HG03045 (cell line): ENCODE measurements around the gene GPS1.

Experiments
- ATAC-seq: cut with Tn5 transposase; IDR thresholded peaks from one replicate; pipeline ENCODE4 v1.9.1; 2021; ENCODE audit warnings: mild to moderate bottlenecking, moderate library complexity; ENCODE audit not compliant: unreplicated experiment

GPS1 gene

DNA sequence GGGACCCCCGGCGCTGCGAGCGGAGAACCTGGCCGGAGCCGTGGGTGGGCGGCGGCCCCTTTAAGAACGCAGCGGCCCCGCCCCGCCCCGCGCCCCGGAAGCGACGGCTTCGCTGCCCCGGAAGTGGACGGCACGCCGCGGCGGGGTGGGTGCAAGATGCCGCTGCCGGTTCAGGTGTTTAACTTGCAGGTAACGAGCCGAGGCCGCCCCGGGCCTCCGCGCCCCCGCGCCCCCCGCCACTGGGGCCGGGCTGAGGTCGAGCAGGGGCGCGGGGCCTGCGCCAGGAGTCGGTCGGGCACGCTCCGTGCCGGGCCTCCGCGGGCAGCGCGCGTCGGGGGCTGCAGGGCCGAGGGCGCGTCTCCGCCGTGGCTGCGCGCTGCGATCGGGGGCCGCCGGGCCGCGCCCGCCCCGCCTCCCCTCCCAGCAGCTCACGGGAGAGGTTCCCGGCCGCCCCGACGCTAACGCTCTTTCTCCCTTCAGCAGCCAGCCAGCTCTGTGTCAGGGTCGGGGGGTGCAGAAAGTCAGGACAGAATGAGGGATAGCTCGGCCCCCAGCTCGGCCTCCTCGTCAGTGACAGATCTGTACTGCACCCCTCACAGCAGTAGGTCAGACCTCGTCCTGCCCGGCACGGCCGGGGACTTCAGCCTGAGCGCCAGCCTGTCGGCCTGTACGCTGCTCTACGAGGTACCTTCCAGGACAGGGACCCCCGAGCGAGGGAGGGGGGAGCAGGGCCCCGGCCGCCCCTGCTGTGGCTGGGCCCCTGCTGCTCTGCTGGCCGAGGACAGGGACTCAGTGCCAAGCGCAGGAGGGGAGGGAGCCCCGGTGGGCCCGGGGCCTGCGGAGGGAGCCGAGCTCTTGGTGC, at the start of gene GPS1, which contains the start of gene RFNG:
Gene GPS1 (plus strand): TSS at position 123 of the 862 bp plus-strand sequence. CDS start 34 bp downstream, at position 157.
Gene RFNG (minus strand): TSS at position 36 of the 862 bp plus-strand sequence. CDS start 45 bp downstream, outside the sequence.
- peak; percentile 56 for ATAC-seq

DNA sequence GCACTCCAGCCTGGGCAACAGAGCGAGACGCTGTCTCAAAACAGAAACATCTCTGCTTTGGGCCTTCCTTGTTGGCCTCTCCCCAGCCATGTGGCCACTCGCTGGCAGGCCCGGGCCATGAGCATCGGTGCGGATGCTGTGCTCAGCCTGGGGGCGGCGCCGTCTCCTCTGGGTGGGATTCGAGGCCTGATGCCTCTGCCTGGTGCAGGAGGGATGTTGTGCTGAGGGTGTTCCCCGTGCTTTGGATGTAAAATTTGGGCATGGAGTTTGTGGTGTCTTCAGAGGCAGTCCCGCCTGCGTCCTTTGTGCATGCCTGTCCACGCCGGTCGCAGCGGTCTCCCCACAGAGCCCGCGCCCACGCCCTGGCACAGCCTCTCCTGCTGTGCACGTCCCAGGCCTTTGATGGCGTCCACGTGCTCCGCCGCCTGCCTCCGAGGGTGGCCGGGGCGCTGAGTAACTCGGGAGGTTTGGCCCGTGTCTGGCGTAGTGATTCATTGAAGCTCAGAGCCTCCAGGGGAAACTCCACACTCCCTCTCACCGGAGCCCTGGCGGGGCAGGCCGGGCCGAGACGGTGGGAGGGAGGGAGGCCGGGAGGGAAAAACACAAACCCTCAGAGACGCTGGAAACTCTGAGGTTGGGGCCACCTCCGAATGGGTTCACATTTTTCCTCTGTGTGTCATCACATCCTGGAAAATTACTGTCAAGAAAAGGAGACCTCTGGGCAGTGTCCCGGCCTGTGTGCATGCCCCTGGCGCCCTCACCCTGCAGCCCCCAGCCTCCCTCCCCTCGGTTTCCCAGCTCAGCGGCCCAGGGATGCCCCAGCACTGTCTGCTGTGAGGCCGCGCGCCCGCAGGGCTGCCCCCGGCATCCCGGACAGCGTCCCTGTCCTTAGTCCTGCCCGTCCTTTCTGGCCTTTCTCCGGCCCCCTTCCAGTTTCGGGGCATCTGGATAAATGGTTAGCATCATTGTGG, 48.0 kb upstream of the GPS1 start:
- ATAC-seq, result no peak

DNA sequence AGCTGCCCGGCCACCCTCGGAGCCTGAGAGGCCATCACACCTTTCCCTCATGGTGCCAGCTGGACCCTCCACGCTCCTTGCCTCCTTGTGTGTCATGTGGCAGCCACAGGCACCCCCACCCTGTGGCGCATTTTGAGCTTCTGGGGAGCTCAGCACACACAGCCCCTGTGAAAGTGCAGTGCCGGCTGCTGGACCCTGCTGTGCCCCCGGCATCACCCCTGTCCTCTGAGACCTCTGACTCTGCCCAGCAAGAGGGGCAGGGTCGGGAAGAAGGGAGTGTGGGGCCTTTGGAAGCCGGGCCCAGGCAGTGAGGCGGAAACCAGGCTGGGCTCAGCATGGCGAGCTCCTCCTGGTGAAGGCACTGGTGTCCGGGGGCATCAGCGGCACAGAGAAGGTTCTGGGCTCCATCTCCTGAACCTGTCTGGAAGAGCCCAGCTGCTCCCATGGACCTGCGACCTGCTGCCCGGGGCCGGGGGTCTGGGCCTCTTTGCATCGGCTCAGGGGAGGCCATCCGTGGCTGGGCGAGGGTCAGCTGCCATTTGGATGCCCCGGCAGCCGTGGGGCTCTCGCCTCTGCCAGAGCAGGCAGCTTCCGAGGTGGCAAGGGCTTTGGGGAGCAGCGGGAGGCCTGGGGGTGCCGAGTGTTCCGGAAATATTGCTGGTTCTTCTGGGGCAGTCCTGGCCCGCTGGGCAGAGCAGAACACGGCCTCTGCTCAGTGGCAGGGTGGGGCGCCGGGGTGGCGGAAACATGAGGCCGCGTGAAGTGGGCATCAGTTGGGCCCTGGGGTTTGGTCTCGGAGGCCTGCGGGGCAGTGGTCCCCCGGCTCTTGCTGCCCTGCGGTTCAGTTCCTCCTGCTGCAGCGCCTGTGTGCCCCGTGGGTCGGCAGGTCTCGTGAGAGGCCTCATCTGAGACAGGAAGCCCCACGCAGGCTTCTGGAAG, 46.9 kb upstream of the GPS1 start:
- ATAC-seq, result no peak

DNA sequence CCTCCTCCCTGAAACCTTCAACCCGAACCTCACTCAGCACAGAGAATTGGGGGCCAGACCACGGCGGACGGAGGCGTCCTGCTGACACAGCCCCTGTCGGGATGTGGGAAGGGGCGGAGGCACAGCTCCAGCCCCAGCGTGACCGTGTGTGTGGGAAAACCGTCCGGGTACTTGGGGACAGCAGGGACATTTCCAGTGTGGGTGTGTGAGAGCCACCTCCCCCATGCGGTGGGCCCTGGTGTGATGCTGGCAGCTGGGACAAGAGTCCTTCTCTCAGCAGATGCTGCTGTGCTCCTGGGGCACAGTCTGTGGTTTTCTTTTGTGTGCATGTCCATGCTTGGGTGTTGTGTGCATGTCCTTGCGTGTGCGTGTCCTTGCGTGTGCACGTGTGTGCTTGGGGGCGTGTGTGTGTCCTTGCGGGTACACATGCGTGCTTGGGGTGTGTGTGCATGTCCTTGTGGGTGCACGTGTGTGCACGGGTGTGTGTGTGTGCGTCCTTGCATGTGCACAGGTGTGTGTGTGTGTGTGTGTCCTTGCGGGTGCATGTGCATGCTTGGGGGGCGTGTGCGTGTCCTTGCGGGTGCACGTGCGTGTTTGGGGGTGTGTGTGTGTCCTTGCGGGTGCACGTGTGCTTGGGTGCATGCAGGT, 45.9 kb upstream of the GPS1 start:
- ATAC-seq, result no peak

DNA sequence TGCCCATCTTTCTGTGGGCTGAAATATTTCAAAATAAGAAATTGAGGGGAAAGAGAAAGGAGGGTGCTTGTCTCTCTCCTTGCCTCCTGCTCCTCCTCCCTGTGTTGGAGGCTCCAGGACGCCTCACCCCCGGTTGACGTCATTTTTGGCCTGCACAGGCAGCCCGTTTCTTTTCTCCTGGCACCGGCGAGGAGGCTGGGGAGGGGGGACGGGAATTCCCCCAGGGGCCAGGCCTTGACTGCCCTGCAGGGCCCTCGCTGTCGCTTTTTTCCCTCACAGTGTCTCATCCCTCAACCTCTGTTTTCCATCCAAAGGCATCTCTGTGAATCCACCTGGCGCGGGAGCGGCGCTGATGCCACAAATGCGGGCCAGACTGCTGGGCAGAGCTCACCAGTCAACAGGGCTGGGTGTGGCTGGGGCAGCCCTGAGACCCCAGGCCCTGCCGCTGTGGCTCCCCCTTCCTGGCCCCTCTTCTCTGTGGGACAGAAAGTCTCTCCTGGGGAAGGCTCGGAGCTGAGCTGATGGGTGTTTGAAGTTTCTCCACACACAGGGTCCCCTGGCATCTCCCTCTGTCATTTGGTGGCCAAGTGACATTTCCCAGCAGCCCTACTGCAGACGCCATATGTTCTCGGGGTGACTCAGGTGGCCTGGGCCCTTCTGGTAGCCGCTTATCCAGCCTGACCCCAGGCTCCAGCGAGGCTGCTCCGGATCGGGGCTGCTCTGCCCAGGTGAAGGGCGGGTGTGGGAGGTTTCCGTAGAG, 45.0 kb upstream of the GPS1 start:
- ATAC-seq, result no peak

DNA sequence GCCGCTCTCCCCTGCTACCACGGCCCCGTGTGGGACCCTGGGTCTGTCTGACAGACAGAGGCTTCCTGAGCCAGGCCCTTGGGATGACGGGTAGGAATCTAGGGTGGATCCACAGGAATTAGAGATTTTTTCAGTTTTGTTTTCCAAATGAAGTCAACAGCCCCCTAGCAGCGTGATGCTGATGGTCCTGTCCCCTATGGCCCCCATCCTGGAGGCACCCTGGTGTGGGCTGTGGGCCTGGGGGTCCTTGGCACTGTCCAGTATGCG, 44.5 kb upstream of the GPS1 start:
- ATAC-seq, result no peak

DNA sequence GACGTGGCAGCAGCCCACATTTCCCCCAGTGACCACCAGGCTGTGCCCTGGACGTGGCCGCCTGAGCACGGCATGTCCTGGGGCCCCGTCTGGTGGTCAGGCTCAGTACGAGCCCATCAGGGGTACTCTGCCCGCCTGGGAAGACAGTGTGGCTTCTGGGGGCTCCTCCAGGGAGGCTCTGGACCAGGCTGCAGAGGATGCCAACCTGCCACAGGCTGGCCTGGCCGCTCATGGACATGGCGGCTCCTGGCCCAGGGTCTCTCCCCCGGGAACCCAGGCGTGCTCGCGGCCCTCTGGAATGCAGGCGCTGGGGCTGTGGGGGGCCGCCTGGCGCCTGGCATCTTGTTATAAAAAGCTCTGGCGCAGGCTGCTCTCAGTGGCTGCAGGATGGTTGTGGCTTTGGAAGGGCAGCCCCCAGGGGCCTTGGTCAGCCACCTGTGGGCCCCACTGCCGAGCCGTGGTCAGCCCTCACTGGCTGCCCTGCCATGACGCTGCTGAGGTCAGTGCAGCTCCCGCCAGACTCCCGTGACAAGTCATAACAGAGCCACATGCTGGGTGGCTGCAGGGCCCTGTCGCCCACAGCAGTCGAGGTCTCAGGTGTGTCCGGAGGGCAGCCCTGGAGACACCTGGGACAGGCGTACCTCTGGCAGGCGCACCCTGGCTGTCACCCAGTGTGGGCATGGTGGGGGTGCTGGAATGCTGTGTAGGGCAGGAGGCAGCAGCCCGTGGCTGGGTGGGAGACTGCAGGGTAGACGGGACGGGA, 44.0 kb upstream of the GPS1 start:
- no peak for ATAC-seq

DNA sequence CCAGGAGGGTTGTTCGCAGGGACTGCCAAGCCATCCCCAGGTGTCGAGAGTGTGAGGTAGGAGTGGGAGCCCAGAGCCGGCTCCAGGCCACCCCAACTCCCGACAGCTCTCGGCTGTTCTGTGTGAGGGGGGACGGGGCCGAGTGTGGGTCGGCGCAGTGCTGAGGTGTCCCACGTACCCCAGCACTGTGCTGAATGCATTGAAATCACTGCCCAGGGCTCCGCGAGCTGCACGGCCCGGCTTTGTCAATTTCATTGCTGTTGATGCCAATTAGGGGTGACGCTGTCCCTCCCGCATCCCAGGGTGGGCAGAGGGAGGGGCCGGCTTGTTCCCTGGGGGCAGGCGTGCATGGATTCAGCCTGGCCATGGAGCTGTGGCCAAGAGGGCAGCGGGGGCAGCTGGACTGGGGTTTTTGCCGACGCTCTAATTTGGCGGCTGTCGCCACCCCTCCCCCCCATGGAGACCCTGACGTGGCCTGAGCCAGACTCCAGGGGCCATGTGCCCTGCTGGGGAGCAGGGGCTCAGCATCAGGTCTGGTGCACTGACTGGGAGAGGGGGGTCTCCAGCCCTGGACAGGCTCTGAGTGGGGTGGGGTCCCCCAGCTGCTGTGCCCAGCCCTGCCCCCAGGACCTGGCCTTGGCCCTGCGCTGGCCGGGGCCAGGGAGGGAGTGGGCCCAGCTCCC, 43.3 kb upstream of the GPS1 start:
- no peak for ATAC-seq

DNA sequence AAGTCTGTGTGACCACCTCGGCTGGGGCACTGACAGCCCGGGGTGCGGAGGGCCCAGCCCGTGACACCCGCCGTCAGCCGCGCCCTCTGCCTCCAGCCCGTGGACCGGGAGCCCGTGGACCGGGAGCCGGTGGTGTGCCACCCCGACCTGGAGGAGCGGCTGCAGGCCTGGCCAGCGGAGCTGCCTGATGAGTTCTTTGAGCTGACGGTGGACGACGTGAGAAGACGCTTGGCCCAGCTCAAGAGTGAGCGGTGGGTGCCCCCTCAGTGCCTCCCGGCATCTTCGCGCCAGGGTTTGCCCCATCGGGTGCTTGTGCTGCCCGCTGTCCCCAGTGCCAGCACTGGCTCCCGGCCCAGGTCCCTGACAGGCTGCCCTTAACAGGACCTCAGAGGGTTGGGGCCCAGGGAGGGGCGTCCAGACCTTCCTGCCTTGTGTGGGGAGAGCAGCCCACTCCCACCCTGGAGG, 42.7 kb upstream of the GPS1 start:
- ATAC-seq, result no peak

DNA sequence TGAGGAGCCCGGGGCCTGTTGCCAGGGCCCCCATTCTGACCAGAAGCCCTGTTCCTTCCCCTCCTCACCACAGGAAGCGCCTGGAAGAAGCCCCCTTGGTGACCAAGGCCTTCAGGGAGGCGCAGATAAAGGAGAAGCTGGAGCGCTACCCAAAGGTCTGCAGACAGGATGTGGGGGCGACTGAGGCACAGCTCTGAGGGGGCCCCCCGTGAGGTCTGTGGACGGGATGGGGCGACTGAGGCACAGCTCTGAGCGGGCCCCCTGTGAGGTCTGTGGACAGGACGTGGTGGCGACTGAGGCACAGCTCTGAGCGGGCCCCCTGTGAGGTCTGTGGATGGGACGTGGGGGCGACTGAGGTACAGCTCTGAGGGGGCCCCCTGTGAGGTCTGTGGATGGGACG, 42.3 kb upstream of the GPS1 start:
- ATAC-seq, result no peak

DNA sequence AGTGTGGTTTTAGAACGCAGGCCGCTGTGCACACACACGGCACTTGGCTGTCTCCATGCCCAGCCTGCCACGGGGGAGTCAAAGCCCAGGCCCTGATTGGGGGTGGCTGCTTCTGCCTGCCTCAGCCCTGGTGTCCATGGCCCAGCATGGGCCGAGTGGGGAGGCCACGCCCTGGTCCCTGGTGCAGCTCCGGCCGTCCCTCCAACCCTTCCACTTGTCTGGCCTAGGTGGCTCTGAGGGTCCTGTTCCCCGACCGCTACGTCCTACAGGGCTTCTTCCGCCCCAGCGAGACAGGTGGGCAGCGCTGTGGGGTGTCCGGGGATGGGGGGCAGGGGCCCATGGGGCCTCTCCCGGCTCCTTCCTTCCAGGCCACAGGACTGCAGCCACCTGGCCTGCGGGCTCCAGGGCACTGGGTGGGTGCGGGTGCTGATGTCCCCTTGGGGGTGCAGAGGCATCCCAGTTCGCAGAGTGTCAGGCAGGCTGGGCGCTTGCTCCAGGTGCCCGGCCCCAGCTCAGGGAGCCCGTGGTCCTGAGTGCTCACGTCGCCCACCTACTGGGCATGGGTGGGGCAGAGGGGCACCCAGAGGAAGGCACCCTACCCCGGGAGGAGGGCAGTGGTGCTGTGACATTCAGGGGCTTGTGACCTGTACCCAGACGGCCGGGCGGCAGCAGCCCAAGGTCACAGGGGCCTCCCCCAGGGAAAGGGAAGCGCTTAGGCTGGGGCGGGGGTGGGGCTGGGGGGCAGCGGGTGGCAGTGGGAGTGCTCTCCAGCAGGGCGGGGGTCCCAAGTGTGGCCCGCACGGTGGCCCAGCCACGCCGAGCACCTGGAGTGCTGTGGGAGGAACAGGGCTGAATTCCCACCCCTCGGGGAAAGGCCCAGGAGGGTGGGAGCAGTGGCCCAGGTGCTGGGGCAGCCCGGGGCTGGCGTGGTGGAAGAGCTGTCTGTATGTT, 40.8 kb upstream of the GPS1 start:
- no peak for ATAC-seq

DNA sequence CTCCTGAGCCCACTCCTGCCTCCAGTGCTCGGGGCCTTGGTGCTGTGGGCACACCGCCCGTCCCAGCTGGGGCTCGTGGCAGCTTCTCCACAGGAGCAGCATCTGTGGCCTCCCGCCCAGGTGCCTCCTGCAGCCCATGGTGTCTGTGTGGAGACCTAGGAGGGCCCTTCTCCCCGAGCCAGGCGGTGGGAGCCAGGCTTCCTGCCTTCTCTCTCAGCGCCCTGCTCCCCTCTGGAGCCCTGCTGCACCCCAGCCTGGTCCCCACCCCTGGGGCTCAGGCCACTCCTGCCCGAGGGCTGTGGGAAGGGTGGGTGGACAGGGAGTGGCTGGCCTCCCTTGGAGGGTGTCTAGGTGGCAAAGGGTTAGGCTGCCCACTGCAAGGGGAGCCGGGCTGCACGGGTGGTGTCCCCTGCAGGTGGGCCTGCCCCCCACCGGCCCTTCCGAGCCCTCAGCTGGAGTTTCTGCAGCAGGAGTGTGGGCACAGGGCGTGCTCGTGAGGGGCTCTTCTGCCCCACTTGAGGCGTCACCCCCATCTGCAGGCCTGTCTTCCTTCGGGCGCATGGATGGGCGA, 40.0 kb upstream of the GPS1 start:
- ATAC-seq, result no peak

DNA sequence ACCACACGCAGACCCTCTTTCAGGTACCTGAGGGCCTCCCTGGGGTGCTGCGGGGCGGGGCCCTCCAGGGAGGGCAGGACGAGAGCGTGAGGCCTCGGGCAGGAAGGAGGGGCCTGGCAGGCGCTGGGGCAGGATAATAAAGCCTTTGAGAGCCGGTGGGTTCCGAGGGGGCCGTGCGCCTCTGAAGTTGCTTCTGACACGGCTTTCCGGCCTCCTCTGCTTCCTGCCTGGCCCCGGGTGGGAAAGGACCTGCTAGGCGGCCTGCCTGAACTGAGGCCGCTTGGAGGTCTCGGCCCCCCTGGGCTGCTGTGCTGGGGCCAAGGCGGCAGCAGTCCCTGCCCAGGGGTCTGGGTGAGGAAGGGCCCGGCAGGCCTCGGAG, 39.4 kb upstream of the GPS1 start:
- no peak for ATAC-seq

DNA sequence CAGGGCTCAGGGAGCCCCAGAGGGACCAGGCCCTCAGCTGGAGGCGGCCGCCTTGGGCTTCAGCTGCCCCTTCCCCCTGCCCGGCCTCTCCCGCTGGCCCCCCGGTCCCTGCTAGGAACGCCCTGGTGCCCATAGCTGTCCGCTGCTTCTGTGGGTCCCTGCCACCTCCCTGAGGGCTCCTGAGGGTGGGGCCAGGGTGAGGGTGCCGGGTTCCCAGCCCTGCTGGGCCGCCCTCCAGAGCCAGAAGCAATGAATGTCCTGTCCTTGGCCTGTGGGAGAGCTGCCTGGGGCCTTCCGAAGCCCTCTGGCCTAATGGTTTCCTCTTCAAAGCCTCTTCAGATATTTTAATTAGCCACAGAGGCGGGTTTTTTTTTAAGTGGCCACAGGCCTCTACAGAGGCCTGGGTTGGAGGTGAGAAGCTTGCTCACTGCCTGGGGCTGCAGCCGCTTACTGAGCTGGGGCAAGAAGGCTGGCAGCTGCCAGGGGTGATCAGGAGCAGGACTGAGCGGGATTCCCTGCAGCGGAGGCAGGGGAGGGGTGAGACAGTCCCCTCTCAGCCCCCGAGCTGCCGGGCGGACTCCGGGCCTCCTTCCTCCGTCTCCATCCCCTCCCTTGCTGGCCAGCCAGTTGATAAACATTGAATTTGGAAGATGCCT, 38.9 kb upstream of the GPS1 start:
- no peak for ATAC-seq

DNA sequence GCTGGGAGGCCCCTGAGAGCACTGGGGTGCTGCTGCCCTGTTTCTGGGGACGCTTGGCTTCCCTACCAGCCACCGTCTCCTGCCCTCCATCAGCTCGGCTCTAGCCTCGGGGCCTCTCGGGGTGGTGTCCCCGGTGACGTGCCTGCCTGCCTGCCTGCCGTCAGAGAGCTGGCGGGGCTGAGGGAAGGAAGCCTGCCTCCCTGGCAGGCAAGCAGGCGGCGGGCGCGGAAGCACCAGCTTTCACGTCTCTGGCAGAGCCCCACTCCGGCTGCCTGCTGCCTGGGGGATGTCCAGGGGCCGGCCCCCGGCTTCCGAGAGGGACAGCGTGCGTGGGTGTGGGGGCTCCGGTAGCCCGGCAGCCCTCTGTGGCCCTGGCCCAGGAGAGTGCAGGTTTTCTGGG, 38.4 kb upstream of the GPS1 start:
- ATAC-seq, result no peak

DNA sequence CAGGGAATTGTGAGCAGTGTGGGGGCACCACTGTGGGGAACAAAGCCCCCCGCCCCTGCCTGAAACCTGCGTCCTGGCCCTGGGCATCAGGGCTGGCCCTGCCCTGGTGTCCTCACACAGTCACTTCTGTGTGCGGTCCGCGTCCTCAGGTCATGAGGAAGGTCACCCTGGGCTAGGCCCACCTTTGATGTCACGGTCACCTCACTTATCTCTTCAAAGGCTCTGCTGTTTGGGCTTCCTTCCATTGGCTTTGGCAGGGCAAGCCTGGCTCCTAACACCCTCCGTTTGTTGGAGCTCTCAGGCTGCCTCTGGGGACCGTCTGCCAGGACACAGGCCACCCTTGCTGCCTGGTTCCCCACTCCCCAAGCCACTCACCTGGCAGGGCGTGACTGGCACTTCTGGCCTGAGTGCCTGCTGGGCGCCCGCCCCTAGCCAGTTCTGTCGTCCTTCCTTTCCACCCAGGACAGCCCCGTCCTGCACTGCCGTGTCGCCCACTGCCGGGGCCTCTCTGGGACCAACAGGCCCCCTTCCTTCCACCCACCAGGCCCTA, 37.9 kb upstream of the GPS1 start:
- no peak for ATAC-seq
